ENCODE measurements around the gene AGPS. TPM values are rescaled to one million over a fixed set of nuclear protein-coding genes. Genes with fewer than 3 reads are reported as not detected.

The AGPS gene
- total and polyA plus RNA-seq, 2 of the 13 experiments (the other 11 are each of a cell fraction or from before 2014, with no cell fraction given) = 39.4 to 99.0 TPM

DNA sequence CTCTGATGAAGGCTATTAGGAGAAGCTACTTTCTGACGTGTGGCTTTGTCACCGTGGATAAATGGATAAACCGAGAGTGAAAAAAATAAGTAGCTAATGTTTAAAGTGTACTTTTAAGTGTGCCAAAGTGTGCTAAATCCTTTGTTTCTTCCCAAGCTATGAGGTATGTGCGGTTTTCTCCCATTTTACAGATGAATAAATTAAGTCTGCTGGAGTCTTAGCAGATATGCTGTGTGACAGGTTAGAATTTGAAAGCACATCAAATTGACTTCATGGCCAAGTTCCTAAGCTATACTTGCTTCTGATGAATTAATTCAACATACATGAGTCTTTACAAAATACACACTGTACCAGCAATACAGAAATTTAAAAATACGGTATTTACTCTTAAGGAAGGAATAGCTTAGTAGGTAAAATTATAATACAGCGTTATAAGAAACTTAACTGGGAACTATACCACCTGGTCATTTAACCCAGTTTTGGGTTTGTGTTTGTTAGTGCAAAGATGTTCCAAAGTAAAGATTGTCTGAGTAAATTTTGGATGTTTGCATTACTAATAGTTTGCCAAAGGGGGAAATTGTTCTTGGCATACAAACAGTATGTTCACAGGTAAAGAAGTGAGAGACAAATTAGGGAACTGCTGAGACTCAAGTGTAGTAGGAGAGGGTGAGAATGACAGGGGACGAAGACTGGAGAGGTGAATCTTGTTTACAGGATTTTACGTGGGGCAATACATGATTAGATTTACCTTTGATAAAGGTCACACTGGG, 1.4 kb downstream of the AGPS start (continued):
- TF ChIP-seq, protein P1, sequence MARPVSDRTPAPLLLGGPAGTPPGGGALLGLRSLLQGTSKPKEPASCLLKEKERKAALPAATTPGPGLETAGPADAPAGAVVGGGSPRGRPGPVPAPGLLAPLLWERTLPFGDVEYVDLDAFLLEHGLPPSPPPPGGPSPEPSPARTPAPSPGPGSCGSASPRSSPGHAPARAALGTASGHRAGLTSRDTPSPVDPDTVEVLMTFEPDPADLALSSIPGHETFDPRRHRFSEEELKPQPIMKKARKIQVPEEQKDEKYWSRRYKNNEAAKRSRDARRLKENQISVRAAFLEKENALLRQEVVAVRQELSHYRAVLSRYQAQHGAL (CRISPR knock-in tag; IDR thresholded peaks at IDR 0.05; ENCODE audit: not compliant biosample characterization) = no peak
- TF ChIP-seq HNRNPUL1 (IDR thresholded peaks at IDR 0.05; ENCODE audit: low read depth, low read length) (no peak), TBX3 (IDR thresholded peaks at IDR 0.05; ENCODE audit: borderline replicate concordance) (peak; percentile 43; the same call in 1 of the 2 replicates), FOXA3 (CRISPR knock-in tag; IDR thresholded peaks at IDR 0.05) (peak; percentile 80), ZNF7 (CRISPR knock-in tag; IDR thresholded peaks at IDR 0.05) (no peak), ONECUT2 (CRISPR knock-in tag; IDR thresholded peaks at IDR 0.05) (0 out of 2 replicates have a peak, but pooled peaks have one; percentile 22), ZNF17 (CRISPR knock-in tag; IDR thresholded peaks at IDR 0.05) (no peak), HMG20A (CRISPR knock-in tag; IDR thresholded peaks at IDR 0.05; ENCODE audit: borderline replicate concordance) (peak; percentile 43; the same call in 1 of the 2 replicates), PPARG (CRISPR knock-in tag; conservative IDR thresholded peaks at IDR 0.05) (peak; percentile 91), TBL1XR1 (IDR thresholded peaks at IDR 0.05; ENCODE audit: borderline replicate concordance, low read length, partially characterized antibody) (no peak), CCDC6 (CRISPR knock-in tag; IDR thresholded peaks at IDR 0.05) (0 out of 2 replicates have a peak, but pooled peaks have one; percentile 12), ATRX (CRISPR knock-in tag; IDR thresholded peaks at IDR 0.05; ENCODE audit: borderline replicate concordance) (no peak), SATB2 (CRISPR knock-in tag; IDR thresholded peaks at IDR 0.05) (0 out of 2 replicates have a peak, but pooled peaks have one; percentile 4), ZNF460 (CRISPR knock-in tag; IDR thresholded peaks at IDR 0.05; ENCODE audit: borderline replicate concordance) (no peak), HINFP (CRISPR knock-in tag; IDR thresholded peaks at IDR 0.05; ENCODE audit: low read depth) (no peak), MEIS2 (CRISPR knock-in tag; IDR thresholded peaks at IDR 0.05) (0 out of 2 replicates have a peak, but pooled peaks have one; percentile 37), HDAC2 (CRISPR knock-in tag; IDR thresholded peaks at IDR 0.05) (peak; percentile 73), CHD4 (IDR thresholded peaks at IDR 0.05; ENCODE audit: borderline replicate concordance, low read length) (peak; percentile 66), ZMYM3 (CRISPR knock-in tag; IDR thresholded peaks at IDR 0.05) (peak; percentile 62; the same call in 1 of the 2 replicates), NR2F6 (IDR thresholded peaks at IDR 0.05) (no peak), NR2F6 (CRISPR knock-in tag; IDR thresholded peaks at IDR 0.05) (peak; percentile 34; the same call in 1 of the 2 replicates)
- TF ChIP-seq, protein P2, sequence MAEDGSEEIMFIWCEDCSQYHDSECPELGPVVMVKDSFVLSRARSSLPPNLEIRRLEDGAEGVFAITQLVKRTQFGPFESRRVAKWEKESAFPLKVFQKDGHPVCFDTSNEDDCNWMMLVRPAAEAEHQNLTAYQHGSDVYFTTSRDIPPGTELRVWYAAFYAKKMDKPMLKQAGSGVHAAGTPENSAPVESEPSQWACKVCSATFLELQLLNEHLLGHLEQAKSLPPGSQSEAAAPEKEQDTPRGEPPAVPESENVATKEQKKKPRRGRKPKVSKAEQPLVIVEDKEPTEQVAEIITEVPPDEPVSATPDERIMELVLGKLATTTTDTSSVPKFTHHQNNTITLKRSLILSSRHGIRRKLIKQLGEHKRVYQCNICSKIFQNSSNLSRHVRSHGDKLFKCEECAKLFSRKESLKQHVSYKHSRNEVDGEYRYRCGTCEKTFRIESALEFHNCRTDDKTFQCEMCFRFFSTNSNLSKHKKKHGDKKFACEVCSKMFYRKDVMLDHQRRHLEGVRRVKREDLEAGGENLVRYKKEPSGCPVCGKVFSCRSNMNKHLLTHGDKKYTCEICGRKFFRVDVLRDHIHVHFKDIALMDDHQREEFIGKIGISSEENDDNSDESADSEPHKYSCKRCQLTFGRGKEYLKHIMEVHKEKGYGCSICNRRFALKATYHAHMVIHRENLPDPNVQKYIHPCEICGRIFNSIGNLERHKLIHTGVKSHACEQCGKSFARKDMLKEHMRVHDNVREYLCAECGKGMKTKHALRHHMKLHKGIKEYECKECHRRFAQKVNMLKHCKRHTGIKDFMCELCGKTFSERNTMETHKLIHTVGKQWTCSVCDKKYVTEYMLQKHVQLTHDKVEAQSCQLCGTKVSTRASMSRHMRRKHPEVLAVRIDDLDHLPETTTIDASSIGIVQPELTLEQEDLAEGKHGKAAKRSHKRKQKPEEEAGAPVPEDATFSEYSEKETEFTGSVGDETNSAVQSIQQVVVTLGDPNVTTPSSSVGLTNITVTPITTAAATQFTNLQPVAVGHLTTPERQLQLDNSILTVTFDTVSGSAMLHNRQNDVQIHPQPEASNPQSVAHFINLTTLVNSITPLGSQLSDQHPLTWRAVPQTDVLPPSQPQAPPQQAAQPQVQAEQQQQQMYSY (CRISPR knock-in tag; IDR thresholded peaks at IDR 0.05) = no peak
- TF ChIP-seq, protein P3, sequence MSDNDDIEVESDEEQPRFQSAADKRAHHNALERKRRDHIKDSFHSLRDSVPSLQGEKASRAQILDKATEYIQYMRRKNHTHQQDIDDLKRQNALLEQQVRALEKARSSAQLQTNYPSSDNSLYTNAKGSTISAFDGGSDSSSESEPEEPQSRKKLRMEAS (IDR thresholded peaks at IDR 0.05) = 0 out of 2 replicates have a peak, but pooled peaks have one; percentile 37
- TF ChIP-seq, protein P4, sequence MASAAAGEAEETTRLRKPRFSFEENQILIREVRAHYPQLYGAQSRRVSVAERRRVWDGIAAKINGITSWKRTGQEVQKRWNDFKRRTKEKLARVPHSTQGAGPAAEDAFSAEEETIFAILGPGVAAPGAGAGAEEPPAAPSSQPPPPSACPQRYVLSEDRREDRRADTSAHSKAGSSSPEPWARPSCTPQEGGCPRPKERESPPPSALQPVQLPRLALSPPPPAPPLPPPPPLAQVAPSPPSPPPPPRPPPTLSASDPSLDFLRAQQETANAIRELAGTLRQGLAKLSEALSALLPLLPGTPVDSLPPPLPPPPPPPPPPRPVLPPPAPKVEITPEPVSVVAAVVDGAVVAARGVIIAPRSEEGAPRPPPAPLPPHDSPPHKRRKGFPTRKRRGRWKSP (CRISPR knock-in tag; IDR thresholded peaks at IDR 0.05) = 0 out of 2 replicates have a peak, but pooled peaks have one; percentile 46
